H1 (cell line): Measurements from ENCODE around the gene CSGALNACT2. TPM values are rescaled to one million over a fixed set of nuclear protein-coding genes. Genes with fewer than 3 reads are reported as not detected.
A peak's percentile ranks its signal among the peaks of the same experiment; 100 is the strongest.

ENCODE experiments used
- ASH2L ChIP-seq: fragments of 200-600, 300-600 bp; sonication (generic); IDR thresholded peaks from one replicate; pipeline ENCODE4 v1.7.1; 2017; ENCODE audit warnings: low read length
- BACH1 ChIP-seq: IDR thresholded peaks from 2 replicates; pipeline ENCODE4 v1.6.1; 2012; ENCODE audit warnings: low read length, improper control_type of control experiment
- CHD2 ChIP-seq: IDR thresholded peaks from 2 replicates; pipeline ENCODE4 v1.6.1; 2012; ENCODE audit warnings: low read length, improper control_type of control experiment
- CREB1 ChIP-seq: IDR thresholded peaks from 2 replicates; pipeline ENCODE4 v1.6.1; 2012; ENCODE audit warnings: inconsistent platforms
- CTCF ChIP-seq, 3 experiments: IDR thresholded peaks; 1 replicate in 2 of 3; 2 replicates in 1 of 3; pipeline versions ENCODE4 v1.5.1 to v1.6.1; 2011; ENCODE audit warnings: low read length in 3 of 3, mild to moderate bottlenecking in 3 of 3, inconsistent platforms in 2 of 3, low read depth in 1 of 3, moderate library complexity in 1 of 3; ENCODE audit not compliant: insufficient read depth in 1 of 3; ENCODE audit errors: control extremely low read depth in 1 of 3
- E2F6 ChIP-seq: IDR thresholded peaks from 2 replicates; pipeline ENCODE4 v1.6.1; 2012; ENCODE audit warnings: inconsistent platforms
- EGR1 ChIP-seq: IDR thresholded peaks from 2 replicates; pipeline ENCODE4 v1.6.1; 2011; ENCODE audit warnings: low read depth, low read length, borderline replicate concordance
- EZH2 ChIP-seq: fragments of 200-600 bp; sonication (generic); IDR thresholded peaks from 2 replicates; pipeline ENCODE4 v1.7.1; 2012; ENCODE audit warnings: low read depth, mild to moderate bottlenecking, moderate library complexity, low read length, inconsistent platforms; ENCODE audit not compliant: severe bottlenecking
- JUND ChIP-seq: IDR thresholded peaks from 2 replicates; pipeline ENCODE4 v1.6.1; 2011; ENCODE audit warnings: mild to moderate bottlenecking, improper control_type of control experiment, low read length
- KDM1A ChIP-seq: fragments of 200-600, 300-600 bp; sonication (generic); IDR thresholded peaks from 2 replicates; pipeline ENCODE4 v1.7.1; 2016; ENCODE audit warnings: mild to moderate bottlenecking, low read length, borderline replicate concordance
- KDM4A ChIP-seq: IDR thresholded peaks from one replicate; pipeline ENCODE4 v1.7.1; 2012; ENCODE audit warnings: low read depth, mild to moderate bottlenecking, moderate library complexity, low read length, inconsistent platforms; ENCODE audit not compliant: severe bottlenecking
- MAX ChIP-seq: IDR thresholded peaks from 2 replicates; pipeline ENCODE4 v1.6.1; 2012; ENCODE audit warnings: inconsistent platforms
- RAD21 ChIP-seq, 2 experiments: IDR thresholded peaks in 1 of 2; conservative IDR thresholded peaks in 1 of 2; 2 replicates each; pipeline ENCODE4 v1.6.1; 2011; ENCODE audit warnings: low read depth in 2 of 2, low read length in 2 of 2, improper control_type of control experiment in 1 of 2, inconsistent platforms in 1 of 2, mild to moderate bottlenecking in 1 of 2, moderate library complexity in 1 of 2
- RBBP5 ChIP-seq: IDR thresholded peaks from 2 replicates; pipeline ENCODE4 v1.7.1; 2012; ENCODE audit warnings: low read depth, mild to moderate bottlenecking, inconsistent platforms, low read length, moderate library complexity, borderline replicate concordance
- RXRA ChIP-seq: IDR thresholded peaks from 2 replicates; pipeline ENCODE4 v1.6.1; 2011; ENCODE audit warnings: low read depth, mild to moderate bottlenecking, low read length, moderate library complexity; ENCODE audit not compliant: insufficient read depth
- SIN3A ChIP-seq, 2 experiments: IDR thresholded peaks in 1 of 2; conservative IDR thresholded peaks in 1 of 2; 2 replicates each; pipeline ENCODE4 v1.6.1; 2011 to 2012; ENCODE audit warnings: low read length in 2 of 2, improper control_type of control experiment in 1 of 2, low read depth in 1 of 2, mild to moderate bottlenecking in 1 of 2
- SUZ12 ChIP-seq: fragments of 200-600 bp; sonication (generic); IDR thresholded peaks from 2 replicates; pipeline ENCODE4 v1.6.1; 2012; ENCODE audit warnings: mild to moderate bottlenecking, inconsistent platforms, low read length, moderate library complexity, mixed read lengths
- TAF1 ChIP-seq: IDR thresholded peaks from 2 replicates; pipeline ENCODE4 v1.6.1; 2011; ENCODE audit warnings: mild to moderate bottlenecking, low read depth, low read length
- TCF12 ChIP-seq: IDR thresholded peaks from 2 replicates; pipeline ENCODE4 v1.6.1; 2011; ENCODE audit warnings: low read depth, mild to moderate bottlenecking, low read length
- polyA plus RNA-seq, 7 experiments: library from polyadenylated mRNA; depleted of rRNA in 3 of 7; stranded (reverse) in 5 of 7; unstranded in 2 of 7; fragments of >200 nt in 5 of 7; fragments of 200-250 nt in 2 of 7; gene quantifications; 1 replicate in 5 of 7; 2 replicates in 1 of 7; 4 replicates in 1 of 7; pipeline versions ENCODE4 v1.2.1 to v1.2.3, GENCODE V29; 2011 to 2013; ENCODE audit warnings: missing spikeins in 2 of 7, mixed read lengths in 2 of 7
- total RNA-seq: library from RNA; stranded (reverse); fragmentation: NEBNext Ultra II Directional; extraction: Animal tissue kit (Norgen Biotek cat#: 25700); gene quantifications from 2 replicates; pipeline ENCODE4 v1.2.1, GENCODE V29; 2021

The CSGALNACT2 gene
- total and polyA plus RNA-seq, 2 of the 8 experiments (the other 6 are each of a cell fraction or from before 2014, with no cell fraction given) = 2.6 to 5.3 TPM

GRCh38 chr10:43105102-43105955, 32.9 kb upstream of the CSGALNACT2 start (continued):
- TF ChIP-seq ASH2L (peak; percentile 87), SIN3A (conservative IDR thresholded peaks at IDR 0.05 in 1 of 2, IDR thresholded peaks at IDR 0.05 in 1 of 2; ENCODE audit: low read depth in 1 of 2, low read length in 2 of 2) (peak in 1 of 2 experiments; percentile 47; a peak in 1 of 4 replicates), E2F6 (no peak; the same call in 1 of the 2 replicates), RBBP5 (peak; percentile 68), MAX (peak; percentile 2; the same call in 1 of the 2 replicates), EGR1 (peak; percentile 68; the same call in 1 of the 2 replicates), RAD21 (IDR thresholded peaks at IDR 0.05 in 1 of 2, conservative IDR thresholded peaks at IDR 0.05 in 1 of 2; ENCODE audit: low read depth in 2 of 2, low read length in 2 of 2) (peak; percentile 96 to 98), EZH2 (peak; percentile 26), KDM1A (no peak), TCF12 (no peak), CREB1 (no peak), KDM4A (peak; percentile 88), TAF1 (0 out of 2 replicates have a peak, but pooled peaks have one; percentile 19), CTCF (IDR thresholded peaks at IDR 0.05; ENCODE audit: control extremely low read depth in 1 of 3, insufficient read depth in 1 of 3, low read depth in 1 of 3, low read length in 3 of 3) (peak in 2 of 3 experiments; percentile 92 to 93; a peak in 3 of 4 replicates), CHD2 (0 out of 2 replicates have a peak, but pooled peaks have one; percentile 15), SUZ12 (peak; percentile 55; the same call in 1 of the 2 replicates), BACH1 (peak; percentile 67), RXRA (0 out of 2 replicates have a peak, but pooled peaks have one; percentile 1), JUND (no peak)
